GM19468 (cell line): ENCODE results near the gene RNF115.
"Not testable (repeated sequence)": the region's sequence is repeated elsewhere in the genome, so short reads cannot be mapped to it uniquely, and the experiment has no call there.

Experiments used
- ATAC-seq: cut with Tn5 transposase; IDR thresholded peaks from one replicate; pipeline ENCODE4 v1.9.1; 2021; ENCODE audit warnings: mild to moderate bottlenecking, moderate library complexity, moderate number of reproducible peaks; ENCODE audit not compliant: unreplicated experiment; ENCODE audit errors: extremely low read depth

RNF115 gene

DNA sequence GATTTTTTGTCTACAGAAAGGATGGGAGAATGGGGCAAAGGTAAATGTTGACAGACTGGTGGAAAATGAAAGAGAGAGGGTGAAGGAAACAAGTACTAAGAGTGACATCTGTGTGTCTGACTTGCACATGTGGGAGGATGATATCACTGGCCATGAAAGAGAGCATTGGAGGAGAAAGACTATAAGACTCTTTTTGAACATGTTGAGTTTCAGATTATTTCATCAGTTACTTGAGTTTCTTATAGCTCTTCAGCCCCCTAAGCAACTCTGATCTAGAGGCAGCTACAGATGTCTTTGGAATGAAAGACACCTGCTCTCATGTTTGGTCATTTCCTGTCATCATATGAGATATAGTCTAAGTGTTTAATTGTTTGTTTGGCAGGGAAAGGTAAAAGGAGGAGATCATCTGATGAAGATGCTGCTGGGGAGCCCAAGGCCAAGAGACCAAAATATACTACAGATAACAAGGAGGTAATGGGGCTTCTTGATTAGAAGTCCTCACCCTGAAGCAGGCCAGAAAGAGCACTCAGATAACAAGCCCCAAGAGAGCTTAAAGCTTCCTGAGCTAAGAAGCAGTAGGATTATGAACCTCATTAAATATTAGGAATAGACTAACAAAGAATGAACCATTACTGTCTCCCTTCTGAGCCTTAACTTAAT lies 4.6 kb upstream of the RNF115 start:
- ATAC-seq: no peak

DNA sequence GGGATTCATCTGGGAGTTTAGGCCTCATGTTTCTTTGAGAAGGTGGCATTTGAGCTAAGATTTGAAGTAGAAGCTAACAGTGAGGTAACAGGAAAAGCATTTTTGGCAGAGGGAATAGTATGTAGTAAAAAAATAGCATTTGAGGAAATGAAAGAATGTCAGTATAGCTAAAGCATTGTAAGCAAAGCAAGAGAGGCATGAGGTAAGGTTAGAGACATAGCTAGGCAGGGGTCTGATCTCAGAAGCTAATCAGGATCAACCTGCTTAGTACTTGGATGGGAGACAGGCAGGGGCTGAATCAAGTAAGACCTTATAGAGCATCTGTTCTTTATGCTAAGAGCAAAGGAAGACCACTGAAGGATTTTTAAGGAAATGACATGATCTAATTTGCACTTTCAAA lies 4.1 kb upstream of the RNF115 start:
- ATAC-seq: no peak

DNA sequence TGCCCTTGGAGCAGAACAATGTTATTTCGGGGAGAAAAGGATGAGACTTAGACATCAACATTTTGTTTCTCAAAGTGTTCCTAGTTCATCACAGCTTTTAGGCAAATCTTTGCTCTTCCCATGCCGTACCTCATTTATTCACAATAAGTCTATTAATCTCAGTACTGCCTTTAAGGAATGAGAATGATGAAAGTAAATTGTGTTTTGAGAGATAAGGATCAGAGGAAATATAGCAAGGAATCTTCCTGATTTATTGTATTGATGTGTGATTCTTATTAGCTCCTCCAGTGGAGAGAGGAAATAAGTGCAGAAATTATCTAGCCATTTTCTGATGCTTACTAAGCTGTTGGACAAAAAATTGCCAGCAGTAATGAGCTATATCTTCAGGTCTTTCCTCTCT lies 2.1 kb upstream of the RNF115 start:
- no peak for ATAC-seq

DNA sequence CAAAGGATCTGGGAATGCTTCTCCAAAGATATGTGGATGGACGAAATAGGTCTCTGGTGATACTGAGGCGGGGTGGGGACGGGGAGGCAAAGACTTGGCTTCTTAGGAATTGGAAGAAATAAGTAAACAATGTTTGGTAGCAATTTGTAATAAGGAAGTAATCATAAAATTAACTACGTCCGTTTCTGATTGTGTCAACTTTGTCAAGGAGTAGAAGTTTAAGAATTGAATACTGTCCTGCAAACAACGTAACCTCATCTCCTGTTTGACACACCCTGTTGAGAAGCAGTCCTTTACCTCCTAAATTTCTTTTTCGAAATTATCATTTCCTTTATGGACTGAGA lies 576 bp upstream of the RNF115 start:
- no peak for ATAC-seq

DNA sequence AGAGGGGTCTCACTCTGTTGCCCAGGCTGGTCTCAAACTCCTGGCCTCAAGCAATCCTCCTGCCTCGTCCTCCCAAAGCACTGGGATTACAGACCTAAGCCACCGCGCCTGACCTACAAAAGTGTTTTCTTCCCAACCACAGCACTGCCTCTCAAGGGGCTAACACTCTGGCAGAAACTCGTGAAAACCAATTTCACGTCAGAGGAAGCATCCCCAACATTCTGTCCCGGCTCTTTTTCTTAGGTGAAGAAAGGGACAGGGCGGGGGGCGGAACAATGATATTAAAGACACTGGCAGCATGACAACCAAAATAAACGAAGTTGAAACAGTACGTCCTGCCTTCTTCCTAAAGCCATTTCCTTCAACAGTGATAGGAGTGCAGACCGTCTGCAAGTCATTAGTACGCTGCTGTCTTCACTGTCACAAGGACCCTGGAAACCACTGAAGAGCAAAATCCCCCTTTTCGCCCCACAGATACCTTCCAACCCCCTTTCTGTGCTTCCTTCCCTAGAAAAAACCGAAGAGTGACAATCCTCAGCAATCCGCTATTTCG lies 1.0 kb downstream of the RNF115 start:
- ATAC-seq: not testable (repeated sequence)

DNA sequence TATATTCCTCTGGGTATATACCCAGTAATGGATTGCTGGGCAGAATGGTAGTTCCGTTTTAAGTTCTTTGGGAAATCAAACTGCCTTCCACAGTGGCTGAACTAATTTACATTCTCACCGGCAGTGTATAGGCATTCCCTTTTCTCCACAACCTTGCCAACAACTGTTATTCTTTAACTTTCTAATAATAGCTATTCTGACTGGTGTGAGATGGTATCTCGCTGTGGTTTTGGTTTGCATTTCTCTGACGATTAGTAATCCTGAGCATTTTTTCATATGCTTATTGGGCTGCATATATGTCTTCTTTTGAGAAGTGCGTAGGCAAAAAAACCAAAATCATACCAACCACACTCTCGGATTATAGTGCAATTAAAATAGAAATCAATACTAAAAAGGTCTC lies 5.8 kb downstream of the RNF115 start:
- ATAC-seq: not testable (repeated sequence)

DNA sequence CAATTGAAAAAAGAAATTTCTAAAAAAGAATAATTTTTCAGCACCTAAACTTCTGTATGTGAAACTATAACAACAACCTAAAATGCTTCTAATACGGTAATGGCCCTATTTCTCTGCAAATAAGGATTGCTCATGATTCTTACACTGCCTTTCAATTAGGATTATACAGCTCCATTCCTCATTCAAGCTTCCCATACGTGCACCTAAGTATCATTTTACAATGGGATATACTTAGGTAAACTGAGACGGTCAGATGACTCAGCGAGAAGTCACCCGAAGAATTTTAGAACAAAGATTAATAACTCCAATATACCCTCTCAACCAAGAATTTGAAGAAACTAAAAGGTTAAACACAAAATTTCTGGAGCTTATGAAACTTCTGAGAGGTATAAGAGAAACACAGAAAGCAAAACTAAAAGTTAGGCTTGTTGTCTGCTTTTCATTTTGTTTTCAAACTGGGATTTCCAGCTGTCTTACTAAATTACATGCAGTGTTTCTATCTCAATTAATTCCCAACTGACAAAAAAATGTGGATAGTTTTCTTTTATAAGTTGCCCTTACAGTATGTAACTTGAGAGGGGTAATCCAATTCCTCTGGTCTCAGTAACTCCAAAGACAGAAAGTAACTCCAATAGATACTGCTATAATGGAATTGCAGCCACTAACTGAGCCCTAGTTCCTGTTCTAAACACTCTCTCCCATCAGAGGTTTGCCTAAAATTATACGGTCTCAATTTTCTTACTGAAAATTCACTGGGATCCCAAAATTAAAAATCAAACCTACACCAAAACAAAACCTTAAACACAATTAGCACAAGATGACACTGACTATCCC lies 10.7 kb downstream of the RNF115 start:
- not testable (repeated sequence) for ATAC-seq

DNA sequence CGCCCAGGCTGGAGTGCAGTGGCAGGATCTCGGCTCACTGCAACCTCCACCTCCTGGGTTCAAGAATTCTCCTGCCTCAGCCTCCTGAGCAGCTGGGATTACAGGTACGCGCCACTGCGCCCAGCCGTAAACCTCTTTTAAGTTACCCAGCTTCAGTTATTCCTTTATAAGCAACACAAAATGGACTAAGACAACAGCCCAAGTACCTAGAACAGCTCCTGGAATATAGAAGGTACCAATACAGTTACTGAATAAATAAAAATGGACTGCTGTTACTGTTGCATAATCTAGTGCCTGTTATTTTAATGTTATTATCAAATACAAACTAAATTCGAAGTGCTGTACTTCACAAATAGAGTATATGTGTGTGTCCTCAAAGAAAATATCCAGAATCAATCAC lies 17.1 kb downstream of the RNF115 start:
- no peak for ATAC-seq

DNA sequence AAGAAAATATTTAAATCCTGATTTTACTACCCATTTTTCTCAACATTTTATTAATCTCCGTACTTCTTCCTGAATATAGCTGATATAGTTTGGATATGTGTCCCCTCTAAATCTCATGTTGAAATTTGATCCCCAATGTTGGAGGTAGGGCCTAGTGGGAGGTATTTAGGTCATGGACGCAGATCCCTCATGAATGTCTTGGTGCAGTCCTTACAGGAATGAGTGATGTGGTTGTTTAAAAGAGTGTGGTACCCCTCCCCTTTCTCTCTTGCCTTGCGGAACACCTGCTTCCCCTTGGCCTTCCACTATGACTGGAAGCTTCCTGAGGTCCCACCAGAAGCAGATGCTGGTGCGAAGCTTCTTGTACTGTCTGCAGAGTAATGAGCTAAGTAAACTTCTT lies 17.5 kb downstream of the RNF115 start:
- no peak for ATAC-seq

DNA sequence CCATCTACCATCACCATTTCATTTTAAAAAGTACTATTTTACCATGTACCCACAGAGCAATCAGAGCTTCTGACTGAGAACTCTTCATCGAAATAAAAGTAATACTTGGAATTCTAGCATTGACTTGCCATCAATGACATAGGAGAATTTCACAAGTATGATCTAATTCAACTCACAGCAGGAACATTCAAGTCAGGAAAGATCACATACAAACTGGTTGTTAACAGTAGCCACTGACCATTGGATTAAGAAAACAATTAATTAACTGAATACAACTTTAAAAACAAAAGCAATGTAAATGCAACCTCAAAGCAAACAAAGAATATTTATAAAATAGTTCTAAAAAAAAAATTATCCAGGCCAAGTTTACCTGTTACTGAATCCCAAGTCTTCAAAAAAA lies 18.8 kb downstream of the RNF115 start:
- ATAC-seq: no peak

DNA sequence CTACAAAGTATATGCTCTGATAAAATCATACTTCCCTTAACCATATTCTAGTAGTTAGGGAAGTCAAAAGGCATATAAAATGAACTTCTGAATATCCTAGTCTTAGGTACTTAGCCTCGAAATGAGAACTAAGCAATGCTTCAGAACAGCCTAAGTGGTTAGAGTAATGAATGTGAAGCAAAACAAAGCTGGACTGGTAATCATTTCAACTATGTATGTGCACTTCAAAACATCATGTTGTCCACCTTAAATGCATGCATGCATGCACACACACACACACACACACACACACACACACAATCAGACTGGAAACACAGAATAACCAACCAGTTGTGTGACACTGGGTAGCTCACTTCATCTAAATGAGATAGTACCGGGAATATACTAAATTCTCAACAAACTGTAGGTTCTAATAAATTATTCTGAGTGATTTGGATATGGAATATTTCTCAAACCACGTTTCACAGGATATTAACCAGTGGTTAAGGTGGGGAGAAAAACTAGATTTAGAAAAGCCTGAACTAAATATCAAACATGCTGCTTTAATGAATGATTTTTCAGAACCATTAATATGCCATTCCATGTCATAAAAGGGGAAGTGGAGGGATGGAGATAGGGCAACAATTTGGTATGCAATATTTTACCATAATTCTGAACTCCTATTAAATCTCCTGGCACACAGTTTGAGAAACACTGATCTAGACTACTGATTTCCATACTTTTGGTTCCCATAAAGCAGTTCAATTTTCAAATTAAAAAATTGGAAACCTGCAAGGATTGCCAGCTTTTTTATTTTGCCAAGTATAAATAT lies 19.5 kb downstream of the RNF115 start:
- ATAC-seq: no peak

DNA sequence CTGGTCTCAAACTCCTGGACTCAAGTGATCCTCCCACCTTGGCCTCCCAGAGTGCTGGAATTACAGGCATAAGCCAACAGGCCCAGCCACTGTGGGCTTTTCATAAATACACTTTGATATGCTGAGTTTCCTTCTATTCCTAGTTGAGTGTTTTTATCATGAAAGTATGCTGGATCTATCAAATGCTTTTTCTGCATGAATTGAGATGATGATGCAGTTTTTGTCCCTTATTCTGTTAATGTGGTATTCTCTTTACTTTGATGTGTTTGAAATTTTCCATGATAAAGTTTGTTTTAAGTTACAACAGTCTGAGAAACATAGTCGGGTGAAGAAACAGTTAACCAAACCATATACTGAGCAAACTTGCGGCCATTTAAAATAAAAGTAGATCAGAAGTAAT lies 24.1 kb downstream of the RNF115 start:
- ATAC-seq: no peak

DNA sequence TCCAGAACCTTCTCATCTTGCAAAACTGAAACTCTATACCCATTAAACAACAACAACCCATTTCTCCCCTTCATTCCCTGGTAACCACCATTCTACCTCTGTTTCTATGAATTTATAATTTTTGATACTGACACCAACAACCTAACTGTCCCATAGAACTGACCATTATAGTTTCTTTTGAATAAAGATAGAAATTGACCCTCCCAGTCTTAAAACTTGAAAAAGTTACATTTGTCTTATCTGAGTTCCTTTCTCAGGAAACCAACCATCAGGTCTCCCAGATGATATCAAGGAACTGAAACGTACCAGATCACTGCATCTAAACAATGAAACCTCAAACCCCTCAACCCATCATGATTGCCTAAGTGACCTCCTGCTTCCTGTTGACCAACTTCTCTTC lies 27.1 kb downstream of the RNF115 start:
- ATAC-seq: no peak

DNA sequence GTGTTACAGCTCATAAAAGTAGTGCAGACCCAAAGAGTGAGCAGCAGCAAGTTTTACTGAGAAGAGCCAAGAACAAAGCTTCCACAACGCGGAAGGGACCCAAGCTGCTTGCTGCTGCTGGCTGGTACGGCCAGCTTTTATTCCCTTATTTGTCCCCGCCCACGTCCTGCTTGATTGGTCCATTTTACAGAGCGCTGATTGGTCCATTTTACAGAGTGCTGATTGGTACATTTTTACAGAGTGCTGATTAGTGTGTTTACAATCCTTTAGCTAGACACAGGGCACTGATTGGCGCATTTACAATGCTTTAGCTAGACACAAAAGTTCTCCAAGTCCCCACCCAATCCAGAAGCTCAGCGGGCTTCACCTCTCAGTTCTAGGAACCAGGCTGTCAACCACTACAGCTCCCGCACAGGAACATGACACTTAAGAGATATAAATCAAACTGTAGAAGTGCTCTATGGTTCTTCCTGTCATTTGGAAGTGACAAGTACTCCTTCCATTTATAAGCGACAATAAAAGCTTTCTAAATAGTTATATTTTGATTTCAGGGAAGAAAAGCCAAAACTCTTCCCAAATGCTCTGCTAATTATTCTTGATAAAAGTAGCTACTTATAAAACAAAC lies 28.5 kb downstream of the RNF115 start:
- ATAC-seq: no peak

DNA sequence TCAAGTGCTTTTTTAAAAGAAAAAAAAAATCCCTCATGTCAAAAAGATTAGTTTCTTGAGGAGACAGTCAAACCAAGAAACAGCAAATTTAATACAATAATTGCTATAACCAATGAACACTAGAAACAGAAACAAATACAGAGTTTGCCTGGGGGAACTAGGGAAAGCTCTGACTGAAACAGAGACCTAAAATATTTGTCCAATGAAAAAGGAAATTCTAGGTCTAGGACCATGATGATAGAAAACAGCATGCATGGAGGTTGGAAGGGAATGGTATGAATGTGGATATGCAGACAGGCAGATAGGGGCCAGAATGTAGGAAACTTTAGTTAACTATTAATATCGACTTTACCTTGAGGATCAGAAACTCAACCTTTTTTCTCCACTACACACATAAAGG lies 31.4 kb downstream of the RNF115 start:
- no peak for ATAC-seq

DNA sequence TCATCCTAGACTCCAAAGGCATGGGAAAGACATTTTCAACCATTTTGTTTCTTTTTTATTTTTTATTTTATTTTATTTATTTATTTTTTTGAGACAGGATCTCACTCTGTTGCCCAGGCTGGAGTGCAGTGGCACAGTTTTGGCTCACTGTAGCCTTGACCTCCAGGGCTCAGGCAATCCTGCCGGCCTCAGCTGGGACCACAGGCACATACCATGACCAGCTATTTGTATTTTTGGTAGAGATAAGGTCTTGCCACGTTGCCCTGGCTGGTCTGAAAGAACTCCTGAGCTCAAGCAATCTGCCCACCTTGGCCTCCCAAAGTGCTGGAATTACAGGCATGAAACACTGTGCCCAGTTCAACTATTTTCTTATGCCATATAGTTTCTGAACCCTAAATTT lies 32.0 kb downstream of the RNF115 start:
- not testable (repeated sequence) for ATAC-seq

DNA sequence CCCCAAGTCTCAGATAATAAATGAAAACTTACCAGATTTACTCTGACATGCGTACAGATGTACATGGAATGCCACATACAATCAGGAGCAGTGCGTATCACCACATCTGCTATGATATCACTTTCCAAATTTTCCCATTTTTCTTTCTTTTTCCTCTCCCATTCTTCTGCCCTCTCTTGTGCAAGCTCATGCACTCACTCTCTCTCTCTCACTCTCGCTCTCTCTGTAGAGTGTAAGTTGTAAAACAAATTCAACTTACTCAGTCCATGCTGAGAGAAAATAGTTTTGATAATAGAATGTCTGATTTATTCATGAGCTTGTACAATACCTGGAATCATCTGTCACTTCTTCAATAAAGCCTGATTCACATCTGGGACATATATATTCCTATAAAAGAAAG lies 35.3 kb downstream of the RNF115 start:
- no peak for ATAC-seq

DNA sequence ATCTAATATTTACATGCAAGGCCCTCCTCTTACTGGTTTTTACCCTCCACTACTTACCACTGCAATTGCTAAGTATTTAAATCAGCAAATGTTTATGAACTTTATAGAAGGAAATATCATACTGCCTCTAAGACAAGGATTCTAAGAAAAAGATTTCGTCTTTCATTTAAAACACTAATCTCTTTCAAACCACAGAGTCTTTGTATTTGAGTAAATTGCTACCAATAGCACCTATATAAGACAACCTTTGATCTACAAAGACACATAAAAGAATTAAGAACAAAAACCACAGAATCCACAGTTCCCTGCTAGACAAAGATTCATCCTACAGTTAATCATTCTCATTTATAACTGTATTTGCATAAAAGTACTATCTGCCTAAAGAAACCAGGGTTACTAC lies 37.6 kb downstream of the RNF115 start:
- ATAC-seq: no peak

DNA sequence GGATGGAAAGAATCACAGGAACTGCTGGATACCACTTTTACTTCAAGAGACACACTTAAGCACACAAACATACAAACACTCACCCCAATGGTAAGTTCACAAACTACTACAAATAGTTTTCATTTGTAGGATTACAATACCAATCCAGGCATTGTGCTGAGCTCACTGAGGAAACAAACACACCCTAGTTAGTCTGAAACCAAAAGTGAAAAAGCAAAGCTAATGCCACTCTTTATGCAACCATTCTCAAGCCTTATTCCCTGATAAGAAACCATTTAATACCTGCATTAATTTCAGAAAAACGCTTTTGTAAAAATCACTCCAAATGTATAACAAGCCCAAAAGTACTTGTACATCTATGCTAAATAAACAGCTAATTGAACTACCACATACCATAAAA lies 38.3 kb downstream of the RNF115 start:
- ATAC-seq: no peak

DNA sequence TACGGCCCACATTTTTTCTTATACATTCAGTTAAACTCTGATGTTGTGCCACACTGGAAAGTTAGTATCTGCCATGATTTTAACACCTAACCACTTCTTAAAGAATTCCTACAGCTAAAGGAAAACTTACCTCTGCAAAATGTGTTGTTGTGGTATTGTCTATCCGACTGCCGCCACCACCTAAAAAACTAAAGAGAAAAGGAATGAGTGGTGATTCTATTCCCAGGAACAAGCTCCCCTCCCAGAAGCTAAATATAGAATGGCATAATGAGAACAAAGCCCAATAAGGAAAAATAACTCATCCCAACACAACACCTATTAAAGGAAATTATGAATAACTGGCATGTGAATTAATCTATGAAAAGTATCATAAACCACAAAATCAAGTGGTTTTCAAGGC lies 39.5 kb downstream of the RNF115 start:
- ATAC-seq: no peak
